Tibial nerve (tissue), 4 donors: ENCODE measurements around the gene LRP6. TPM values are rescaled to one million over a fixed set of nuclear protein-coding genes. Genes with fewer than 3 reads are reported as not detected.

Experiments used
- DNase-seq, 2 donors: peaks; one replicate each; pipeline ENCODE4 v3.0.0-alpha.2; 2019; ENCODE audit warnings: low spot score in 2 of 2
- H3K27ac ChIP-seq, 4 donors: fragments of 200-600 bp; sonication (generic) in 3 of 4; one replicate each; pipeline ENCODE4 v1.5.1; 2017 to 2019; ENCODE audit warnings: mild to moderate bottlenecking in 1 of 4
- H3K27me3 ChIP-seq, 2 donors: fragments of 200-600 bp; sonication (generic) in 1 of 2; one replicate each; pipeline versions ENCODE4 v1.5.1 to v1.6.0; 2017 to 2019
- H3K36me3 ChIP-seq, 3 donors: fragments of 200-600 bp; sonication (generic); one replicate each; pipeline ENCODE4 v1.5.1; 2018 to 2019
- H3K4me1 ChIP-seq, 4 donors: fragments of 200-600 bp; sonication (generic) in 3 of 4; one replicate each; pipeline ENCODE4 v1.5.1; 2017 to 2019
- H3K4me3 ChIP-seq, 4 donors: fragments of 200-600 bp; sonication (generic) in 3 of 4; one replicate each; pipeline ENCODE4 v1.5.1; 2017 to 2019; ENCODE audit warnings: mild to moderate bottlenecking in 1 of 4, moderate library complexity in 1 of 4
- H3K9me3 ChIP-seq, 4 donors: fragments of 200-600 bp; sonication (generic) in 3 of 4; one replicate each; pipeline ENCODE4 v1.5.1; 2017 to 2019
- CTCF ChIP-seq, 5 experiments: fragments of 200-600 bp in 3 of 5; fragments of 450-650 bp in 2 of 5; sonication (generic) in 3 of 5; IDR thresholded peaks; one replicate each; pipeline ENCODE4 v1.5.1; 2016 to 2019; ENCODE audit warnings: antibody characterized with exemption in 5 of 5, mild to moderate bottlenecking in 3 of 5, moderate library complexity in 2 of 5
- EP300 ChIP-seq, 2 donors: sonication (generic); formaldehyde crosslinking; IDR thresholded peaks; one replicate each; pipeline ENCODE4 v1.6.1; 2017; ENCODE audit warnings: antibody characterized with exemption in 2 of 2, mild to moderate bottlenecking in 1 of 2
- POLR2A ChIP-seq, 2 donors: fragments of 450-650 bp; IDR thresholded peaks; one replicate each; pipeline ENCODE4 v1.6.1; 2017; ENCODE audit warnings: antibody characterized with exemption in 2 of 2, mild to moderate bottlenecking in 2 of 2, moderate library complexity in 2 of 2
- WGBS, 2 donors: methylation state at CpG; one replicate each; pipeline ENCODE4 v1.1.5; 2018; 5-methylcytosine and 5-hydroxymethylcytosine counted together
- total RNA-seq, 4 donors: library from RNA; depleted of rRNA; stranded (reverse); fragments of >200 nt; gene quantifications; one replicate each; pipeline ENCODE4 v1.1.0, GENCODE V29; 2016

The LRP6 gene
- total RNA-seq, 4 donors from 2014 or later, result 30.6 to 64.5 (median 44.9) TPM

- DNase-seq, result no peak
- H3K27ac ChIP-seq, result no peak overlapping the region
- 34 to 37% methylated on average over 3 of the region's 3 CpGs for WGBS, 2 donors
- TF ChIP-seq EP300 (IDR thresholded peaks at IDR 0.05) (no peak), CTCF (IDR thresholded peaks at IDR 0.05) (no peak), POLR2A (IDR thresholded peaks at IDR 0.05) (no peak)
- H3K9me3 ChIP-seq, result no peaks in the 10 kb centered on the region
- no peaks in the 10 kb centered on the region for H3K36me3 ChIP-seq
- peaks cover 0 to 37% (median 12%) of the 10 kb centered on the region in 4 donors for H3K4me1 ChIP-seq
- H3K4me3 ChIP-seq, result no peak overlapping the region
- H3K27me3 ChIP-seq, result no peaks in the 10 kb centered on the region
Observed at GRCh38 chr12:12216349-12217017, 50.4 kb downstream of the LRP6 start.

GRCh38 chr12:12214635-12215131, 52.2 kb downstream of the LRP6 start:
- Histone ChIP-seq H3K36me3 (no peaks in the 10 kb centered on the region), H3K4me3 (no peak overlapping the region), H3K4me1 (peaks cover 0 to 37% (median 14%) of the 10 kb centered on the region in 4 donors), H3K27me3 (no peaks in the 10 kb centered on the region), H3K27ac (no peak overlapping the region), H3K9me3 (no peaks in the 10 kb centered on the region)
- WGBS, 2 donors, result 53 to 60% methylated on average over 3 of the region's 3 CpGs
- no peak for DNase-seq
- TF ChIP-seq POLR2A (IDR thresholded peaks at IDR 0.05) (no peak), EP300 (IDR thresholded peaks at IDR 0.05) (no peak)

GRCh38 chr12:12214201-12214600, 52.6 kb downstream of the LRP6 start:
- no peaks in the 10 kb centered on the region for H3K27me3 ChIP-seq
- no peaks in the 10 kb centered on the region for H3K9me3 ChIP-seq
- H3K27ac ChIP-seq, result no peak overlapping the region
- H3K4me3 ChIP-seq, result no peak overlapping the region
- TF ChIP-seq POLR2A (IDR thresholded peaks at IDR 0.05) (no peak), CTCF (IDR thresholded peaks at IDR 0.05) (no peak), EP300 (IDR thresholded peaks at IDR 0.05) (no peak)
- H3K36me3 ChIP-seq, result no peaks in the 10 kb centered on the region
- peaks cover 0 to 37% (median 14%) of the 10 kb centered on the region in 4 donors for H3K4me1 ChIP-seq
- no peak for DNase-seq

- Histone ChIP-seq H3K9me3 (no peaks in the 10 kb centered on the region), H3K27me3 (no peaks in the 10 kb centered on the region), H3K36me3 (no peaks in the 10 kb centered on the region), H3K4me1 (peaks cover 0 to 33% (median 14%) of the 10 kb centered on the region in 4 donors), H3K4me3 (no peak overlapping the region), H3K27ac (no peak overlapping the region)
- no peak for DNase-seq
- no peak for TF ChIP-seq POLR2A (IDR thresholded peaks at IDR 0.05)
- TF ChIP-seq CTCF (IDR thresholded peaks at IDR 0.05), result no peak
- TF ChIP-seq EP300 (IDR thresholded peaks at IDR 0.05), result no peak
- 98 to 100% methylated on average over 1 of the region's 1 CpG for WGBS, 2 donors
Observed at GRCh38 chr12:12212769-12213168, 54.1 kb downstream of the LRP6 start.

- TF ChIP-seq EP300 (IDR thresholded peaks at IDR 0.05) (no peak), POLR2A (IDR thresholded peaks at IDR 0.05) (no peak), CTCF (IDR thresholded peaks at IDR 0.05) (no peak)
- Histone ChIP-seq H3K4me1 (peaks cover 0 to 22% (median 5%) of the 10 kb centered on the region in 4 donors), H3K4me3 (no peak overlapping the region), H3K27ac (no peak overlapping the region), H3K9me3 (no peaks in the 10 kb centered on the region), H3K36me3 (no peaks in the 10 kb centered on the region), H3K27me3 (no peaks in the 10 kb centered on the region)
- no peak for DNase-seq
- WGBS, 2 donors, result 90 to 94% methylated on average over 5 of the region's 5 CpGs
Observed at GRCh38 chr12:12210983-12211382, 55.9 kb downstream of the LRP6 start.
